K562 (cell line): ENCODE results near the gene RTL10. TPM values are rescaled to one million over a fixed set of nuclear protein-coding genes. Genes with fewer than 3 reads are reported as not detected.

Experiments
- GATAD2B ChIP-seq: fragments of 450-650 bp; IDR thresholded peaks from 2 replicates; pipeline ENCODE4 v1.6.1; 2017; ENCODE audit warnings: mild to moderate bottlenecking, borderline replicate concordance
- JUND ChIP-seq, 2 experiments: IDR thresholded peaks; 2 replicates in 1 of 2; 3 replicates in 1 of 2; pipeline ENCODE4 v1.6.1; 2011; ENCODE audit warnings: borderline replicate concordance in 2 of 2, low read depth in 2 of 2, low read length in 2 of 2, improper control_type of control experiment in 1 of 2, missing biosample characterization in 1 of 2, missing genetic modification characterization in 1 of 2, missing genetic modification reagents in 1 of 2
- NFATC3 ChIP-seq: fragments of 450-650 bp; IDR thresholded peaks from 2 replicates; pipeline ENCODE4 v1.6.1; 2017; ENCODE audit warnings: mild to moderate bottlenecking
- NFXL1 ChIP-seq: fragments of 450-650 bp; formaldehyde crosslinking; IDR thresholded peaks from 2 replicates; pipeline ENCODE4 v1.4.0; 2021; ENCODE audit warnings: mild to moderate bottlenecking
- POLR2G ChIP-seq: fragments of 200-400 bp; formaldehyde crosslinking; IDR thresholded peaks from 2 replicates; pipeline ENCODE4 v1.6.1; 2017; ENCODE audit warnings: low read depth, mild to moderate bottlenecking, antibody characterized with exemption, low read length, moderate library complexity
- RBM34 ChIP-seq: fragments of 200-400 bp; formaldehyde crosslinking; IDR thresholded peaks from 2 replicates; pipeline ENCODE4 v1.6.1; 2018; ENCODE audit warnings: low read length, borderline replicate concordance; ENCODE audit not compliant: insufficient read depth
- SETDB1 ChIP-seq: IDR thresholded peaks from one replicate; pipeline ENCODE4 v1.6.1; 2012; ENCODE audit warnings: low read length, control low read depth, inconsistent platforms
- polyA plus RNA-seq, 8 experiments: library from polyadenylated mRNA; depleted of rRNA in 4 of 8; stranded (reverse) in 5 of 8; unstranded in 3 of 8; fragments of >200 nt; fragmentation: Nextera tagmentation in 2 of 8; fragmentation: Illumina TruSeq in 1 of 8; extraction: Ambion mirVana in 2 of 8; extraction: Trizol in 1 of 8; gene quantifications; 2 replicates each; pipeline versions ENCODE4 v1.2.1 to v1.2.3, GENCODE V29; 2011 to 2014; ENCODE audit warnings: inconsistent platforms in 1 of 8, missing spikeins in 1 of 8
- total RNA-seq, 7 experiments: library from RNA; depleted of rRNA in 6 of 7; stranded (reverse); fragments of >200 nt in 6 of 7; fragmentation: Illumina TruSeq in 2 of 7; extraction: Trizol in 2 of 7; gene quantifications; 2 replicates each; pipeline versions ENCODE4 v1.2.1 to v1.2.3, GENCODE V29; 2011 to 2021; ENCODE audit warnings: low replicate concordance in 1 of 7
- TF ChIP-seq, protein P1 (sequence below): fragments of 450-650 bp; formaldehyde crosslinking; IDR thresholded peaks from 2 replicates; pipeline ENCODE4 v1.4.0; 2022; ENCODE audit warnings: missing genetic modification characterization
- TF ChIP-seq, protein P2 (sequence below): fragments of 250-450 bp; sonication (Bioruptor Pico); IDR thresholded peaks from 2 replicates; pipeline ENCODE4 v1.4.0; 2020; ENCODE audit warnings: mild to moderate bottlenecking, moderate library complexity
- TF ChIP-seq, protein P3 (sequence below), 2 experiments: IDR thresholded peaks; 2 replicates each; pipeline ENCODE4 v1.6.1; 2012; ENCODE audit warnings: improper control_type of control experiment in 2 of 2, low read depth in 2 of 2, low read length in 2 of 2, borderline replicate concordance in 1 of 2
- TF ChIP-seq, protein P4 (sequence below): conservative IDR thresholded peaks from 2 replicates; pipeline ENCODE4 v1.6.1; 2011; ENCODE audit warnings: low read depth, mild to moderate bottlenecking, low read length; ENCODE audit not compliant: control insufficient read depth
- TF ChIP-seq, protein P5 (sequence below): fragments of 250-450 bp; sonication (Bioruptor Pico); IDR thresholded peaks from 2 replicates; pipeline ENCODE4 v1.8.0; 2022; ENCODE audit warnings: moderate library complexity, mild to moderate bottlenecking, inconsistent platforms

RTL10 gene
- total and polyA plus RNA-seq, 9 of the 15 experiments (the other 6 are each of a cell fraction or from before 2014, with no cell fraction given) = 19.8 to 75.5 (median 32.5) TPM

DNA sequence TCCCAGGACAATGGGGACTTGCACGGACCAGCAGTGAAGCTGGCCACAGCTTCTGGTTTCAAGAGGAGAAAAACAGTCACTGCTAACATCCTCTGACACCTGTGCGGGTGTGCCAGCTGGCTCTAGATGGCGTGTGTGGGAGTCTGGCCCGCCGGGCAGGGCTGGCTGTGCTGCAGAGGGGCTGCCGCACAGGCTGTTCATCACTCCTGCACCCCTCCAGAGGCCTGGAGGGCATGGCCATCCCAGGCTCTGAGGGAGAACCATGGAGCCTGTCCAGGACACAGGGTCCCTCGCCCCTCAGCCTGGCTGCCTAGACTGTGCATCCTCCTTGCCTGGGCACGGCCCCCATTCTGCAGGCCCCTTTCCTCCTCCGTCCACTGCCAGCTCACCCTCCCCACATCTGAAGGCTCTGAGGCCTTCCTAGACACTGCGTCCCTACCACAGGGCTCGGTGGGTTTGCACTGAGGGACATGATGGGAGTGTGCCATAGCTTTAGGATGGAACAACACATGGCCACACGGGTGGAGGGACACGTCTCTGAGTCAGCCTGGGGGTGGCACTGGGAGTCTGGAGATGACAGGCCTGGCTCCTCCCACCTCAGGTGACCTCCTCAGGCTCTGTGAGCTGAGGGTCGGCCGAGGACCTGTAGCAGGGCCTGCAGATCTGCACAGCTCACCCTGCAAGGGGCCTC lies 42.1 kb upstream of the RTL10 start (continued):
- TF ChIP-seq, protein P1, sequence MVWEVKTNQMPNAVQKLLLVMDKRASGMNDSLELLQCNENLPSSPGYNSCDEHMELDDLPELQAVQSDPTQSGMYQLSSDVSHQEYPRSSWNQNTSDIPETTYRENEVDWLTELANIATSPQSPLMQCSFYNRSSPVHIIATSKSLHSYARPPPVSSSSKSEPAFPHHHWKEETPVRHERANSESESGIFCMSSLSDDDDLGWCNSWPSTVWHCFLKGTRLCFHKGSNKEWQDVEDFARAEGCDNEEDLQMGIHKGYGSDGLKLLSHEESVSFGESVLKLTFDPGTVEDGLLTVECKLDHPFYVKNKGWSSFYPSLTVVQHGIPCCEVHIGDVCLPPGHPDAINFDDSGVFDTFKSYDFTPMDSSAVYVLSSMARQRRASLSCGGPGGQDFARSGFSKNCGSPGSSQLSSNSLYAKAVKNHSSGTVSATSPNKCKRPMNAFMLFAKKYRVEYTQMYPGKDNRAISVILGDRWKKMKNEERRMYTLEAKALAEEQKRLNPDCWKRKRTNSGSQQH (CRISPR knock-in tag) = 0 out of 2 replicates have a peak, but pooled peaks have one; percentile 42
- TF ChIP-seq, protein P2, sequence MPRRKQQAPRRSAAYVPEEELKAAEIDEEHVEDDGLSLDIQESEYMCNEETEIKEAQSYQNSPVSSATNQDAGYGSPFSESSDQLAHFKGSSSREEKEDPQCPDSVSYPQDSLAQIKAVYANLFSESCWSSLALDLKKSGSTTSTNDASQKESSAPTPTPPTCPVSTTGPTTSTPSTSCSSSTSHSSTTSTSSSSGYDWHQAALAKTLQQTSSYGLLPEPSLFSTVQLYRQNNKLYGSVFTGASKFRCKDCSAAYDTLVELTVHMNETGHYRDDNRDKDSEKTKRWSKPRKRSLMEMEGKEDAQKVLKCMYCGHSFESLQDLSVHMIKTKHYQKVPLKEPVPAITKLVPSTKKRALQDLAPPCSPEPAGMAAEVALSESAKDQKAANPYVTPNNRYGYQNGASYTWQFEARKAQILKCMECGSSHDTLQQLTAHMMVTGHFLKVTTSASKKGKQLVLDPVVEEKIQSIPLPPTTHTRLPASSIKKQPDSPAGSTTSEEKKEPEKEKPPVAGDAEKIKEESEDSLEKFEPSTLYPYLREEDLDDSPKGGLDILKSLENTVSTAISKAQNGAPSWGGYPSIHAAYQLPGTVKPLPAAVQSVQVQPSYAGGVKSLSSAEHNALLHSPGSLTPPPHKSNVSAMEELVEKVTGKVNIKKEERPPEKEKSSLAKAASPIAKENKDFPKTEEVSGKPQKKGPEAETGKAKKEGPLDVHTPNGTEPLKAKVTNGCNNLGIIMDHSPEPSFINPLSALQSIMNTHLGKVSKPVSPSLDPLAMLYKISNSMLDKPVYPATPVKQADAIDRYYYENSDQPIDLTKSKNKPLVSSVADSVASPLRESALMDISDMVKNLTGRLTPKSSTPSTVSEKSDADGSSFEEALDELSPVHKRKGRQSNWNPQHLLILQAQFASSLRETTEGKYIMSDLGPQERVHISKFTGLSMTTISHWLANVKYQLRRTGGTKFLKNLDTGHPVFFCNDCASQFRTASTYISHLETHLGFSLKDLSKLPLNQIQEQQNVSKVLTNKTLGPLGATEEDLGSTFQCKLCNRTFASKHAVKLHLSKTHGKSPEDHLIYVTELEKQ = 0 out of 2 replicates have a peak, but pooled peaks have one; percentile 12
- peak; percentile 58; the same call in 1 of the 2 replicates for TF ChIP-seq NFXL1 (CRISPR knock-in tag)
- TF ChIP-seq SETDB1 = peak; percentile 87
- TF ChIP-seq GATAD2B = no peak
- no peak for TF ChIP-seq RBM34
- TF ChIP-seq, protein P3, sequence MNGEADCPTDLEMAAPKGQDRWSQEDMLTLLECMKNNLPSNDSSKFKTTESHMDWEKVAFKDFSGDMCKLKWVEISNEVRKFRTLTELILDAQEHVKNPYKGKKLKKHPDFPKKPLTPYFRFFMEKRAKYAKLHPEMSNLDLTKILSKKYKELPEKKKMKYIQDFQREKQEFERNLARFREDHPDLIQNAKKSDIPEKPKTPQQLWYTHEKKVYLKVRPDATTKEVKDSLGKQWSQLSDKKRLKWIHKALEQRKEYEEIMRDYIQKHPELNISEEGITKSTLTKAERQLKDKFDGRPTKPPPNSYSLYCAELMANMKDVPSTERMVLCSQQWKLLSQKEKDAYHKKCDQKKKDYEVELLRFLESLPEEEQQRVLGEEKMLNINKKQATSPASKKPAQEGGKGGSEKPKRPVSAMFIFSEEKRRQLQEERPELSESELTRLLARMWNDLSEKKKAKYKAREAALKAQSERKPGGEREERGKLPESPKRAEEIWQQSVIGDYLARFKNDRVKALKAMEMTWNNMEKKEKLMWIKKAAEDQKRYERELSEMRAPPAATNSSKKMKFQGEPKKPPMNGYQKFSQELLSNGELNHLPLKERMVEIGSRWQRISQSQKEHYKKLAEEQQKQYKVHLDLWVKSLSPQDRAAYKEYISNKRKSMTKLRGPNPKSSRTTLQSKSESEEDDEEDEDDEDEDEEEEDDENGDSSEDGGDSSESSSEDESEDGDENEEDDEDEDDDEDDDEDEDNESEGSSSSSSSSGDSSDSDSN (IDR thresholded peaks at IDR 0.05; ENCODE audit: borderline replicate concordance in 1 of 2, low read depth in 2 of 2, low read length in 2 of 2) = no peak
- peak; percentile 61 for TF ChIP-seq POLR2G
- TF ChIP-seq JUND (IDR thresholded peaks at IDR 0.05; ENCODE audit: borderline replicate concordance, low read depth, low read length) = 0 out of 2 replicates have a peak, but pooled peaks have one; percentile 10
- TF ChIP-seq JUND (tag; IDR thresholded peaks at IDR 0.05; ENCODE audit: borderline replicate concordance, low read depth, low read length) = no peak
- TF ChIP-seq, protein P4, sequence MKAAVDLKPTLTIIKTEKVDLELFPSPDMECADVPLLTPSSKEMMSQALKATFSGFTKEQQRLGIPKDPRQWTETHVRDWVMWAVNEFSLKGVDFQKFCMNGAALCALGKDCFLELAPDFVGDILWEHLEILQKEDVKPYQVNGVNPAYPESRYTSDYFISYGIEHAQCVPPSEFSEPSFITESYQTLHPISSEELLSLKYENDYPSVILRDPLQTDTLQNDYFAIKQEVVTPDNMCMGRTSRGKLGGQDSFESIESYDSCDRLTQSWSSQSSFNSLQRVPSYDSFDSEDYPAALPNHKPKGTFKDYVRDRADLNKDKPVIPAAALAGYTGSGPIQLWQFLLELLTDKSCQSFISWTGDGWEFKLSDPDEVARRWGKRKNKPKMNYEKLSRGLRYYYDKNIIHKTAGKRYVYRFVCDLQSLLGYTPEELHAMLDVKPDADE = peak; percentile 47; the same call in 1 of the 2 replicates
- TF ChIP-seq, protein P5, sequence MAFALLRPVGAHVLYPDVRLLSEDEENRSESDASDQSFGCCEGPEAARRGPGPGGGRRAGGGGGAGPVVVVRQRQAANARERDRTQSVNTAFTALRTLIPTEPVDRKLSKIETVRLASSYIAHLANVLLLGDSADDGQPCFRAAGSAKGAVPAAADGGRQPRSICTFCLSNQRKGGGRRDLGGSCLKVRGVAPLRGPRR = no peak
- no peak for TF ChIP-seq NFATC3
